NCI-H2227 (cell line): ENCODE data around the gene FOSB.
A peak's percentile ranks its signal among the peaks of the same experiment; 100 is the strongest.

Experiments
- DNase-seq: peaks from one replicate; lab custom pipeline; 2025; ENCODE audit not compliant: unreplicated experiment; lab: John Stamatoyannopoulos, UW

The FOSB gene

DNA sequence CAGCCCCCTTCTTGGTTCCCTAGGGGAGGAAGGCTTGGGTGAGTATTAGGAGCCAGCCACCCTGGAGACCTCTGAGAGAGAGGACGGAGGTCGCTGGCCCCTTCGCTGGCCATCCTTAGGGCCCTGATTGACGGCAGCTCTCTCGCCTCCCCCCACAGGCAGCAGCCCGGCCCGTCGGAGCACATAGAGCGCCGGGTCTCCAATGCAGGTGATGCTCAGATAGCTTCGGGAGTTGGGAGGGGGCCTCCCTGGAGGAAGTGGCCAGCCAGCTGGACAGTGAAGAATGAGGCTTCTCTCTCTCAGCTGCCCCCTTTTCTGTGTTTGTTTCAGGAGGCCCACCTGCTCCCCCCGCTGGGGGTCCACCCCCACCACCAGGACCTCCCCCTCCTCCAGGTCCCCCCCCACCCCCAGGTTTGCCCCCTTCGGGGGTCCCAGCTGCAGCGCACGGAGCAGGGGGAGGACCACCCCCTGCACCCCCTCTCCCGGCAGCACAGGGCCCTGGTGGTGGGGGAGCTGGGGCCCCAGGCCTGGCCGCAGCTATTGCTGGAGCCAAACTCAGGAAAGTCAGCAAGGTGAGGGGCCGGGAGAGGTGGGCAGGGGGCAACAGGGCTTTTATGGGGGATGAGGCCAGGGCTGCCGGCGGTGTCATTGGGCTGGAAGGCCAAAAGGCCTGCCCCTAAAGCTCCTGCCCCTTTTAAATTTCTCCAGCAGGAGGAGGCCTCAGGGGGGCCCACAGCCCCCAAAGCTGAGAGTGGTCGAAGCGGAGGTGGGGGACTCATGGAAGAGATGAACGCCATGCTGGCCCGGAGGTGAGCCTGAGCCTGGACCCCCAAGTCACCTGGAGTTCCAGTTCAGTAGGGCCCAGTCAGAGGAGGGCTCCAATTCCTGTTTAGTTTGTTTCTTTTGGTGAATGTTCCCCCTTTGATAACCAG is 54.5 kb downstream of the FOSB start:
- no peak for DNase-seq

DNA sequence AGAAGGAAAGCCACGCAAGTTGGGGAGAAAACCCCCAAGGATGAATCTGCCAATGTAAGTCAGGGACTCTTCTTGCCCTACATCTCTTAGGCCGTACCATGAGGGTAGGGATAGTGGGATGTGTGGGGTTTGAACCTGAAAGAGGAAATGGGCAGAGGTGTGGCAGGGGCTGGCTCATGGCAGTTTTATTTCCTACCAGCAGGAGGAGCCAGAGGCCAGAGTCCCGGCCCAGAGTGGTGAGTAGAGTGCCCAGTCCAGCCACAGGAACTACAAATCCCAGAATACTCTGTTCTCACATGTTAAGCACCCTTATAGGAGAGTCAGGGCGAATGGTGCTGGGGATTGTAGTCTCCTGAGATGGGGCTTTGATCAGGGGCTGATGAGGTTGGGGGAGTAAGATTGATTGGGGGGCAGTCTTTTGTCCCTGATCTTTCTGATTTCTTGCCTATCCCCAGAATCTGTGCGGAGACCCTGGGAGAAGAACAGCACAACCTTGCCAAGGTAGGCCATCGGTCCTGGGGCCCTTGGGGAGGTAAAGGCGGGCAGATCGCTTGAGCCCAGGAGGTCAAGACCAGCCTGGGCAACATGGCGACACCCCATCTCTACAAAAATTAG is 56.0 kb downstream of the FOSB start:
- DNase-seq: peak; percentile 86

DNA sequence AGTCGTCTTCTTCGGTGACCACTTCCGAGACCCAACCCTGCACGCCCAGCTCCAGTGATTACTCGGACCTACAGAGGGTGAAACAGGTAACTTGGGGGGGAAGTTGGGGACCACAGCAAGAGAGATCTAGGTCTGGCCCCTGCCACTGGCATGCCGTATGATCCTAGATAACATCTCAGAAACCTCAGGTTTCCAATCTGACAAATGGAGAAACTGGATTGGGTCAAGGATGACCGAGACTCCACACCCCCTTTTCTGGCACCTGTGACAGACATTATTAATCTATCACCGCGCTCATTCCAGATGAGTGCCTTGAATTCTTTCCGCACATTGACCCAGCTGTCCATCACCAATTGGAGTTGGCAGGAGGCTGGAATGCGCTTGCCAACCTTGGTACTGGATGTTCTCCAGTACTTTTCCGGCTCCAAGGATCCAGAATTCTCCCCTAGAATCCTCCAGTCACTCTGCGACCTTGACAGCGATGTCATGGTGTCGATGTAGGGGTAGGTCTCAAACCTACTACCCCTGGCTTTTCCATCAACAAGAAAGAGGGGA is 56.9 kb downstream of the FOSB start:
- no peak for DNase-seq
